Thyroid gland (tissue), 4 donors: ENCODE measurements around the gene TSPAN15. TPM values are rescaled to one million over a fixed set of nuclear protein-coding genes. Genes with fewer than 3 reads are reported as not detected.

ENCODE experiments used
- DNase-seq, 2 donors: peaks; one replicate each; pipeline ENCODE4 v3.0.0-alpha.2; 2019
- H3K27ac ChIP-seq, 3 donors: fragments of 200-600 bp; sonication (generic); 1 replicate in 2 of 3; 2 replicates in 1 of 3; pipeline ENCODE4 v1.5.1; 2016 to 2019; ENCODE audit warnings: mild to moderate bottlenecking in 1 of 3, moderate library complexity in 1 of 3
- H3K27me3 ChIP-seq: fragments of 200-600 bp; sonication (generic); one replicate; pipeline ENCODE4 v1.5.1; 2019
- H3K36me3 ChIP-seq, 2 donors: fragments of 200-600 bp; sonication (generic); one replicate each; pipeline ENCODE4 v1.5.1; 2016 to 2019
- H3K4me1 ChIP-seq, 2 donors: fragments of 200-600 bp; sonication (generic); one replicate each; pipeline ENCODE4 v1.5.1; 2017 to 2019
- H3K4me3 ChIP-seq, 3 donors: fragments of 200-600 bp; sonication (generic); replicated peaks in 1 of 3; 1 replicate in 2 of 3; 2 replicates in 1 of 3; pipeline ENCODE4 v1.5.1; 2016; ENCODE audit warnings: mild to moderate bottlenecking in 1 of 3
- H3K9me3 ChIP-seq: fragments of 200-600 bp; sonication (generic); one replicate; pipeline ENCODE4 v1.5.1; 2017
- CTCF ChIP-seq, 6 experiments: fragments of 200-600 bp in 3 of 6; fragments of 450-650 bp in 3 of 6; sonication (generic) in 3 of 6; IDR thresholded peaks; one replicate each; pipeline ENCODE4 v1.5.1; 2016 to 2019; ENCODE audit warnings: antibody characterized with exemption in 6 of 6, mild to moderate bottlenecking in 2 of 6, inconsistent platforms in 1 of 6, moderate library complexity in 1 of 6
- POLR2A ChIP-seq, 2 donors: fragments of 450-650 bp; IDR thresholded peaks; one replicate each; pipeline ENCODE4 v1.6.1; 2017; ENCODE audit warnings: antibody characterized with exemption in 2 of 2, mild to moderate bottlenecking in 2 of 2, moderate library complexity in 1 of 2
- WGBS, 2 donors: methylation state at CpG; one replicate each; pipeline ENCODE4 v1.1.5; 2017; 5-methylcytosine and 5-hydroxymethylcytosine counted together
- intact Hi-C: fragments of 100-400 bp; cut with DNase I; formaldehyde crosslinking; loops from one replicate; pipeline ENCODE4 v1.15.1; 2023
- total RNA-seq, 4 donors: library from RNA; depleted of rRNA; stranded (reverse); fragments of >200 nt; gene quantifications; one replicate each; pipeline ENCODE4 v1.2.3, GENCODE V29; 2016

Gene TSPAN15
- total RNA-seq, 4 donors from 2014 or later, result 9.0 to 23.1 (median 17.2) TPM

GRCh38 chr10:69459893-69460575 is 8.8 kb downstream of the TSPAN15 start:
- 85 to 88% methylated on average over 8 to 12 of the region's 12 CpGs for WGBS, 2 donors
- peaks cover 24 to 33% of the 10 kb centered on the region in 2 donors for H3K4me1 ChIP-seq
- TF ChIP-seq POLR2A (IDR thresholded peaks at IDR 0.05), result no peak
- no peak for TF ChIP-seq CTCF (IDR thresholded peaks at IDR 0.05)
- intact Hi-C loops, result no loop called here
- H3K27ac ChIP-seq, result peak overlapping the region in 2 of 3 donors; percentile 2 to 65
- H3K27me3 ChIP-seq, result no peaks in the 10 kb centered on the region
- H3K36me3 ChIP-seq, result no peaks in the 10 kb centered on the region
- H3K9me3 ChIP-seq, result no peaks in the 10 kb centered on the region
- no peak overlapping the region for H3K4me3 ChIP-seq
- DNase-seq, result peak in 1 of 2 donors; percentile 13

DNA sequence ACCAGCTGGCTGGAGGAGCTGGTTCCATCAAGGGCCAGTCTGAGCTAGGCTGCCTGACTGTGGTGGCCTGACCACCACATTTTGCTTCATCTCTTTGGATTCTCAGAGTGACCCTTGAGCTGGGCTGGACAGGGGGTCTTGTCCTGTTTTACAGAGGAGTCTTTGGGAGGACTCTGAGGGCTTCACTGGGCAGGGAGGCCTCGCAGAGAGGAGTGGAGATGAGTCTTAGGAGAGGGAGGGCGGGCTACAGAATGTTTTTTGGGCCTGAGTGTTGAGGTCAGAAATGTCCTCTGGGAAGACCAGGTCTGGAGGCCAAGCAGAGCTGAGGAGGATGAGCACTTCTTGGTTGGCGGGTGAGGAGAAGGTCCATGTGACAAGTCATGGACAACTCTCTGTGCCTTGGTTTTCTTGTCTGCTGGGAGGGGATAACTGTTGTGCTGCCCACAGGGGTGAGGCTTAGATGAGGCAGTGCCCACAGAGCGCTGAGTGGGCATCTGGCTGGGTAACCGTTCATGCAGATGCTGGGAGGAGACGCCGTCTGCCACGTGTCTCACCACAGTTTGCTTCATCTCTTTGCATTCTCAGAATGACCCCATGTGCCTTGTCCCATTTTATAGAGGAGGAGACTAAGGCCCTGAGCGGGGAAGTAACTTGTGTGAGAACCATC is 9.4 kb downstream of the TSPAN15 start:
- H3K4me1 ChIP-seq, result peaks cover 24 to 35% of the 10 kb centered on the region in 2 donors
- no peak for DNase-seq
- 80 to 87% methylated on average over 9 of the region's 9 CpGs for WGBS, 2 donors
- no peaks in the 10 kb centered on the region for H3K9me3 ChIP-seq
- intact Hi-C loops, result no loop called here
- no peak overlapping the region for H3K4me3 ChIP-seq
- H3K27ac ChIP-seq, result peak overlapping the region in 2 of 3 donors; percentile 24 to 65
- no peaks in the 10 kb centered on the region for H3K27me3 ChIP-seq
- TF ChIP-seq POLR2A (IDR thresholded peaks at IDR 0.05), result no peak
- no peak for TF ChIP-seq CTCF (IDR thresholded peaks at IDR 0.05)
- no peaks in the 10 kb centered on the region for H3K36me3 ChIP-seq

GRCh38 chr10:69461243-69462025 is 10.2 kb downstream of the TSPAN15 start:
- DNase-seq, result no peak
- Histone ChIP-seq H3K4me1 (peaks cover 24 to 35% of the 10 kb centered on the region in 2 donors), H3K4me3 (no peak overlapping the region), H3K27ac (peak overlapping the region in 2 of 3 donors; percentile 24 to 65), H3K27me3 (no peaks in the 10 kb centered on the region), H3K36me3 (no peaks in the 10 kb centered on the region), H3K9me3 (no peaks in the 10 kb centered on the region)
- no peak for TF ChIP-seq CTCF (IDR thresholded peaks at IDR 0.05)
- no peak for TF ChIP-seq POLR2A (IDR thresholded peaks at IDR 0.05)
- 63 to 66% methylated on average over 1 to 5 of the region's 5 CpGs for WGBS, 2 donors
- intact Hi-C loops, result no loop called here

DNA sequence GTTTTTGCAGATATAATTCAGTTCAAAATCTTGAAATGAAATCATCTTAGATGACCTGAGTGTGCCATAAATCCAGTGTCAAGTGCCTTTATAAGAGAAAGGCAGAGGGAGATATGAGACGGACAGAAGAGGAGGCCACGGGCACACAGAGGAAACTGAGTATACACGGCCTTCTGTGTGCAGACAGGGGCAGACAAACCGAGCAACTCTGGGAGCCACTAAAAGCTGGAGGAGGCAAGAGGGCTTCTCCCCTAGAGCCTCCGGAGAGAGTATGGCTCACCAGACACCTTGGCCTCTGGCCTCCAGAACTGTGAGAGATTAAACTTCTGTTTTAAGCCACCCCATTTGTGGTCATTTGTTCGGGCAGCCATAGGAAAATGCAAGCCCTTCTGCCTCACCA is 12.6 kb downstream of the TSPAN15 start:
- no peak for DNase-seq
- H3K27me3 ChIP-seq, result no peaks in the 10 kb centered on the region
- no peaks in the 10 kb centered on the region for H3K9me3 ChIP-seq
- H3K36me3 ChIP-seq, result no peaks in the 10 kb centered on the region
- no peak for TF ChIP-seq CTCF (IDR thresholded peaks at IDR 0.05)
- TF ChIP-seq POLR2A (IDR thresholded peaks at IDR 0.05), result no peak
- peaks cover 19 to 29% of the 10 kb centered on the region in 2 donors for H3K4me1 ChIP-seq
- 74 to 83% methylated on average over 6 of the region's 6 CpGs for WGBS, 2 donors
- no peak overlapping the region for H3K4me3 ChIP-seq
- intact Hi-C loops, result no loop called here
- peak overlapping the region in 1 of 3 donors; percentile 56 for H3K27ac ChIP-seq
